Fibroblast of lung (primary cell): ENCODE results near the gene GDAP2.

Experiments used
- EZH2 ChIP-seq: IDR thresholded peaks from 2 replicates; pipeline ENCODE4 v1.5.1; 2012; ENCODE audit warnings: low read length, control low read depth, mild to moderate bottlenecking; ENCODE audit errors: missing control alignments
- TF ChIP-seq, protein P1 (sequence below), 2 donors: IDR thresholded peaks in 1 of 2; conservative IDR thresholded peaks in 1 of 2; 1 replicate in 1 of 2; 2 replicates in 1 of 2; pipeline ENCODE4 v1.5.1; 2011 to 2012; ENCODE audit warnings: low read length in 2 of 2, control low read depth in 1 of 2, inconsistent platforms in 1 of 2, low read depth in 1 of 2, mild to moderate bottlenecking in 1 of 2

DNA sequence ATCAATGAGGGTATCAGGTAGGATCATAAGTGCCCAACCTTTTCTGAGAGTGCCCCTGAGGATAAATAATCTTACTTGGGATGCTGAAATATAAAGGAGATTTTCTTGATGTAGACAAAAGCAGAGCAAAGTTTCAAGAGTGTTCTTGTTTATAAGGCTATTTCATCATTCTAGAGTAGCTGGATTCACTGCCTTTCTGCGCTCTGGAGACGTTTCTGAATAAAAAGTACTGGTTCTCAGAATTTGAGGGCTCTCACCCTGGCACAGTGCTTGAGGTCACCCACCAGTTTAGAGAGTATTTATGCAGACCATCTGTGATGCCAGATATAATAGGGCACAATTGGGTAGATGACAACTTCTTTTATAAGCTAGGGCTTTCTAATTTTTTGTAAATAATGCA, 103.3 kb downstream of the GDAP2 start:
- TF ChIP-seq, protein P1, sequence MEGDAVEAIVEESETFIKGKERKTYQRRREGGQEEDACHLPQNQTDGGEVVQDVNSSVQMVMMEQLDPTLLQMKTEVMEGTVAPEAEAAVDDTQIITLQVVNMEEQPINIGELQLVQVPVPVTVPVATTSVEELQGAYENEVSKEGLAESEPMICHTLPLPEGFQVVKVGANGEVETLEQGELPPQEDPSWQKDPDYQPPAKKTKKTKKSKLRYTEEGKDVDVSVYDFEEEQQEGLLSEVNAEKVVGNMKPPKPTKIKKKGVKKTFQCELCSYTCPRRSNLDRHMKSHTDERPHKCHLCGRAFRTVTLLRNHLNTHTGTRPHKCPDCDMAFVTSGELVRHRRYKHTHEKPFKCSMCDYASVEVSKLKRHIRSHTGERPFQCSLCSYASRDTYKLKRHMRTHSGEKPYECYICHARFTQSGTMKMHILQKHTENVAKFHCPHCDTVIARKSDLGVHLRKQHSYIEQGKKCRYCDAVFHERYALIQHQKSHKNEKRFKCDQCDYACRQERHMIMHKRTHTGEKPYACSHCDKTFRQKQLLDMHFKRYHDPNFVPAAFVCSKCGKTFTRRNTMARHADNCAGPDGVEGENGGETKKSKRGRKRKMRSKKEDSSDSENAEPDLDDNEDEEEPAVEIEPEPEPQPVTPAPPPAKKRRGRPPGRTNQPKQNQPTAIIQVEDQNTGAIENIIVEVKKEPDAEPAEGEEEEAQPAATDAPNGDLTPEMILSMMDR (conservative IDR thresholded peaks at IDR 0.05 in 1 of 2, IDR thresholded peaks at IDR 0.05 in 1 of 2; ENCODE audit: low read depth in 1 of 2, low read length in 2 of 2): no peak
- TF ChIP-seq EZH2: no peak
